SK-N-SH (cell line): ENCODE results near the gene C11orf71. TPM values are rescaled to one million over a fixed set of nuclear protein-coding genes. Genes with fewer than 3 reads are reported as not detected.

Experiments used
- CTCF ChIA-PET: fragments of 300-600, 350-600 bp; formaldehyde crosslinking; extraction: SDS; loops from one replicate; lab custom pipeline; 2021; lab: Yijun Ruan, JAX
- POLR2A ChIA-PET: fragments of 350-600 bp; sonication (Branson Sonifier 250); formaldehyde crosslinking; extraction: SDS; loops from one replicate; lab custom pipeline; 2020; ENCODE audit warnings: antibody characterized with exemption, inconsistent platforms; lab: Yijun Ruan, JAX
- DNase-seq: peaks from one replicate; pipeline ENCODE4 v3.0.0; 2012
- H2AFZ ChIP-seq: fragments of 200-600 bp; sonication (generic); 2 replicates; pipeline ENCODE4 v1.8.1; 2016; ENCODE audit warnings: antibody characterized with exemption, mild to moderate bottlenecking, low read depth
- H3F3A ChIP-seq: fragments of 200-600 bp; sonication (generic); replicated peaks from 2 replicates; pipeline ENCODE3; 2016; ENCODE audit warnings: antibody characterized with exemption, mild to moderate bottlenecking; ENCODE audit not compliant: insufficient read depth
- H3K27ac ChIP-seq, 2 experiments: fragments of 200-500 bp in 1 of 2; fragments of 200-600 bp in 1 of 2; sonication (Bioruptor generic) in 1 of 2; sonication (generic), shearing (Covaris generic) in 1 of 2; 2 replicates each; pipeline versions ENCODE4 v1.5.1 to v1.6.1; 2014 to 2016; ENCODE audit warnings: low read depth in 2 of 2, inconsistent platforms in 1 of 2, low read length in 1 of 2, mild to moderate bottlenecking in 1 of 2, mixed read lengths in 1 of 2
- H3K27me3 ChIP-seq: fragments of 200-600 bp; sonication (generic), shearing (Covaris generic); 2 replicates; pipeline ENCODE4 v1.6.1; 2016; ENCODE audit warnings: mixed run types; ENCODE audit not compliant: insufficient read depth
- H3K36me3 ChIP-seq, 2 experiments: fragments of 200-500 bp in 1 of 2; fragments of 200-600 bp in 1 of 2; sonication (Bioruptor generic) in 1 of 2; sonication (generic) in 1 of 2; replicated peaks in 1 of 2; 2 replicates each; pipeline versions ENCODE3 to v1.5.1; 2014 to 2016; ENCODE audit warnings: low read length in 1 of 2, mild to moderate bottlenecking in 1 of 2; ENCODE audit not compliant: insufficient read depth in 2 of 2, control insufficient read depth in 1 of 2
- H3K4me1 ChIP-seq, 2 experiments: fragments of 200-500 bp in 1 of 2; fragments of 200-600 bp in 1 of 2; sonication (Bioruptor generic) in 1 of 2; sonication (generic), shearing (Covaris generic) in 1 of 2; 2 replicates each; pipeline versions ENCODE4 v1.5.1 to v1.6.1; 2014 to 2016; ENCODE audit warnings: low read depth in 1 of 2, low read length in 1 of 2, mixed run types in 1 of 2; ENCODE audit not compliant: insufficient read depth in 2 of 2, control insufficient read depth in 1 of 2
- H3K4me2 ChIP-seq: fragments of 200-600 bp; sonication (generic), shearing (Covaris generic); 2 replicates; pipeline ENCODE4 v1.6.1; 2017; ENCODE audit warnings: mixed run types
- H3K4me3 ChIP-seq, 2 experiments: fragments of 200-500 bp in 1 of 2; fragments of 200-600 bp in 1 of 2; sonication (Bioruptor generic) in 1 of 2; sonication (generic), shearing (Covaris generic) in 1 of 2; 2 replicates each; pipeline versions ENCODE4 v1.5.1 to v1.8.1; 2014 to 2016; ENCODE audit warnings: low read depth in 2 of 2, inconsistent platforms in 1 of 2, low read length in 1 of 2, mild to moderate bottlenecking in 1 of 2, mixed read lengths in 1 of 2, moderate library complexity in 1 of 2
- H3K79me2 ChIP-seq: fragments of 200-600 bp; sonication (generic); 2 replicates; pipeline ENCODE4 v1.8.1; 2017; ENCODE audit warnings: mild to moderate bottlenecking; ENCODE audit not compliant: insufficient read depth
- H3K9ac ChIP-seq: fragments of 200-600 bp; sonication (generic); 2 replicates; pipeline ENCODE4 v1.6.1; 2017; ENCODE audit warnings: mixed run types
- H3K9me2 ChIP-seq: fragments of 200-600 bp; sonication (generic); 2 replicates; pipeline ENCODE4 v1.6.1; 2017; ENCODE audit warnings: mixed run types
- H3K9me3 ChIP-seq: fragments of 200-600 bp; sonication (generic); 2 replicates; pipeline ENCODE4 v1.6.1; 2017; ENCODE audit warnings: mixed run types, mild to moderate bottlenecking, moderate library complexity
- H4K20me1 ChIP-seq: fragments of 200-600 bp; sonication (generic); 2 replicates; pipeline ENCODE4 v1.6.1; 2017; ENCODE audit warnings: mild to moderate bottlenecking, mixed run types; ENCODE audit not compliant: insufficient read depth
- CHD2 ChIP-seq: fragments of 150-350 bp; IDR thresholded peaks from 2 replicates; pipeline ENCODE4 v1.6.1; 2018; ENCODE audit warnings: low read length; ENCODE audit not compliant: partially characterized antibody
- CTCF ChIP-seq: fragments of 200-600 bp; sonication (generic); IDR thresholded peaks from 2 replicates; pipeline ENCODE4 v1.6.1; 2017; ENCODE audit warnings: antibody characterized with exemption, mild to moderate bottlenecking, moderate library complexity
- ELF1 ChIP-seq: IDR thresholded peaks from 2 replicates; pipeline ENCODE4 v1.4.0; 2012
- EZH2phosphoT487 ChIP-seq: fragments of 200-600 bp; sonication (generic); IDR thresholded peaks from 2 replicates; pipeline ENCODE4 v1.6.1; 2017; ENCODE audit warnings: low read depth, mixed run types, mild to moderate bottlenecking, antibody characterized with exemption, moderate library complexity, borderline replicate concordance
- FOSL2 ChIP-seq: IDR thresholded peaks from 2 replicates; pipeline ENCODE4 v1.4.0; 2012; ENCODE audit warnings: low read depth, mild to moderate bottlenecking, moderate library complexity, borderline replicate concordance
- FOXJ3 ChIP-seq: sonication (generic); formaldehyde crosslinking; IDR thresholded peaks from 2 replicates; pipeline ENCODE4 v1.5.1; 2020; ENCODE audit warnings: mild to moderate bottlenecking, missing genetic modification reagents
- FOXM1 ChIP-seq: IDR thresholded peaks from 2 replicates; pipeline ENCODE4 v1.4.0; 2012; ENCODE audit warnings: low read depth, mild to moderate bottlenecking
- GABPA ChIP-seq: IDR thresholded peaks from 2 replicates; pipeline ENCODE4 v1.4.0; 2012; ENCODE audit warnings: low read depth, mild to moderate bottlenecking
- GATA2 ChIP-seq: sonication (generic); formaldehyde crosslinking; IDR thresholded peaks from 2 replicates; pipeline ENCODE4 v1.5.0; 2020; ENCODE audit warnings: mild to moderate bottlenecking, missing genetic modification reagents
- IRF3 ChIP-seq: fragments of 150-350 bp; IDR thresholded peaks from 2 replicates; pipeline ENCODE4 v1.6.1; 2016; ENCODE audit warnings: mild to moderate bottlenecking, low read depth, low read length
- MEF2A ChIP-seq: IDR thresholded peaks from 2 replicates; pipeline ENCODE4 v1.4.0; 2012; ENCODE audit warnings: low read depth, borderline replicate concordance
- MXI1 ChIP-seq: IDR thresholded peaks from 2 replicates; pipeline ENCODE4 v1.6.1; 2012; ENCODE audit warnings: mild to moderate bottlenecking, low read depth, low read length, improper control_type of control experiment
- RCOR1 ChIP-seq: fragments of 150-350 bp; IDR thresholded peaks from 2 replicates; pipeline ENCODE4 v1.6.1; 2017; ENCODE audit warnings: antibody characterized with exemption, low read length
- REST ChIP-seq: IDR thresholded peaks from 2 replicates; pipeline ENCODE4 v1.6.1; 2012; ENCODE audit warnings: mild to moderate bottlenecking, low read depth, low read length, moderate library complexity
- RFX5 ChIP-seq: IDR thresholded peaks from 2 replicates; pipeline ENCODE4 v1.6.1; 2012; ENCODE audit warnings: mild to moderate bottlenecking, improper control_type of control experiment, low read length
- SMC3 ChIP-seq: IDR thresholded peaks from 2 replicates; pipeline ENCODE4 v1.6.1; 2012; ENCODE audit warnings: low read depth, low read length, improper control_type of control experiment
- TAF1 ChIP-seq: IDR thresholded peaks from 2 replicates; pipeline ENCODE4 v1.6.1; 2012; ENCODE audit warnings: low read depth, mild to moderate bottlenecking, low read length, moderate library complexity, borderline replicate concordance
- TCF12 ChIP-seq: IDR thresholded peaks from 2 replicates; pipeline ENCODE4 v1.4.0; 2012
- USF1 ChIP-seq: IDR thresholded peaks from 2 replicates; pipeline ENCODE4 v1.4.0; 2012; ENCODE audit warnings: low read depth, borderline replicate concordance
- WGBS: methylation state at CpG from one replicate; pipeline ENCODE4 v1.1.6; 2017; ENCODE audit warnings: low lambda C conversion rate; 5-methylcytosine and 5-hydroxymethylcytosine counted together
- polyA plus RNA-seq, 3 experiments: library from polyadenylated mRNA; depleted of rRNA; stranded (reverse); fragments of >200 nt; gene quantifications; 2 replicates each; pipeline ENCODE4 v1.2.3, GENCODE V29; 2012

Gene C11orf71
- polyA plus RNA-seq, 1 of the 3 experiments (the other 2 are of a cell fraction): 7.8 TPM

- ChIA-PET CTCF (interaction anchor here (0.8 kb wide), 1 partner anchor 14 kb away, joined by 3 read pairs; no protein-coding TSS in a partner anchor), POLR2A (no interaction called here)
- no peak for TF ChIP-seq USF1
- no peak for TF ChIP-seq GATA2 (CRISPR knock-in tag)
- TF ChIP-seq RCOR1: no peak
- TF ChIP-seq ELF1: no peak
Observed at GRCh38 chr11:114430290-114430689, 30.0 kb upstream of the C11orf71 start.

GRCh38 chr11:114426280-114426679 lies 26.0 kb upstream of the C11orf71 start:
- H4K20me1 ChIP-seq: no peaks in the 10 kb centered on the region
- CTCF ChIA-PET: no interaction called here
- DNase-seq: no peak
- no peak overlapping the region for H3K4me2 ChIP-seq
- H3F3A ChIP-seq: peaks cover 4% of the 10 kb centered on the region
- H3K27ac ChIP-seq: no peak overlapping the region
- TF ChIP-seq SMC3 (no peak), FOXJ3 (CRISPR knock-in tag) (no peak), MEF2A (no peak), FOSL2 (no peak), TAF1 (no peak), RFX5 (no peak), EZH2phosphoT487 (no peak), REST (no peak), RCOR1 (no peak), MXI1 (no peak), IRF3 (no peak), GABPA (no peak), ELF1 (no peak), CTCF (no peak), TCF12 (no peak), CHD2 (no peak), FOXM1 (no peak)
- TF ChIP-seq, all 33 proteins: peak for 0
- H3K27me3 ChIP-seq: no peaks in the 10 kb centered on the region
- no peaks in the 10 kb centered on the region for H3K79me2 ChIP-seq
- 93% methylated on average over 2 of the region's 4 CpGs for WGBS
- no peak overlapping the region for H2AFZ ChIP-seq
- H3K4me1 ChIP-seq: no peaks in the 10 kb centered on the region
- peaks cover 0 to 25% of the 10 kb centered on the region in 2 experiments for H3K36me3 ChIP-seq
- no peaks in the 10 kb centered on the region for H3K9me2 ChIP-seq
- no peak overlapping the region for H3K4me3 ChIP-seq
- POLR2A ChIA-PET: no interaction called here
- H3K9me3 ChIP-seq: no peaks in the 10 kb centered on the region
- no peak overlapping the region for H3K9ac ChIP-seq

More at GRCh38 chr11:114430290-114430689, 30.0 kb upstream of the C11orf71 start:
- Histone ChIP-seq H3K27me3 (no peaks in the 10 kb centered on the region), H3K79me2 (no peaks in the 10 kb centered on the region), H2AFZ (no peak overlapping the region), H3K4me3 (no peak overlapping the region), H3K4me2 (no peak overlapping the region), H3K9ac (no peak overlapping the region), H3K9me2 (no peaks in the 10 kb centered on the region), H3K36me3 (peaks cover 0 to 20% of the 10 kb centered on the region in 2 experiments), H3F3A (peaks cover 4% of the 10 kb centered on the region), H3K9me3 (no peaks in the 10 kb centered on the region), H3K27ac (no peak overlapping the region), H4K20me1 (no peaks in the 10 kb centered on the region), H3K4me1 (no peaks in the 10 kb centered on the region)
- no peak for DNase-seq
